Neural crest cell (in vitro differentiated cells): ENCODE measurements around the gene DCC. TPM values are rescaled to one million over a fixed set of nuclear protein-coding genes. Genes with fewer than 3 reads are reported as not detected.

ENCODE experiments used
- DNase-seq: peaks from one replicate; pipeline ENCODE4 v3.0.0; 2021; ENCODE audit warnings: low read depth, mixed read lengths, low spot score
- H3K27ac Mint-ChIP-seq: one replicate; pipeline ENCODE4 v1.8.0; 2021; ENCODE audit warnings: mild to moderate bottlenecking, mixed read lengths; ENCODE audit not compliant: unreplicated experiment
- H3K27me3 Mint-ChIP-seq: 2 replicates; pipeline ENCODE4 v1.8.0; 2021; ENCODE audit warnings: low read depth, mild to moderate bottlenecking, mixed read lengths
- H3K36me3 Mint-ChIP-seq: 2 replicates; pipeline ENCODE4 v1.8.0; 2021; ENCODE audit warnings: low read depth, mild to moderate bottlenecking, mixed read lengths
- H3K4me1 Mint-ChIP-seq: 2 replicates; pipeline ENCODE4 v1.8.0; 2021; ENCODE audit warnings: mixed read lengths
- H3K4me3 Mint-ChIP-seq: one replicate; pipeline ENCODE4 v1.8.0; 2021; ENCODE audit warnings: mild to moderate bottlenecking, mixed read lengths
- H3K9me3 Mint-ChIP-seq: 2 replicates; pipeline ENCODE4 v1.8.0; 2021; ENCODE audit warnings: mixed read lengths
- total RNA-seq: library from RNA; stranded (reverse); gene quantifications from 2 replicates; pipeline ENCODE4 v1.2.1, GENCODE V29; 2021
- TF ChIP-seq, protein P1 (sequence below): fragments of 200-600 bp; sonication (generic); conservative IDR thresholded peaks from 2 replicates; pipeline ENCODE4 v1.5.0; 2021; ENCODE audit warnings: antibody characterized with exemption, mild to moderate bottlenecking

The DCC gene
- total RNA-seq, 1 donor from 2014 or later, result 10.1 TPM

GRCh38 chr18:52546686-52547346 is 206.8 kb downstream of the DCC start:
- Mint-ChIP-seq H3K9me3 (peaks cover 3% of the 10 kb centered on the region), H3K27me3 (no peaks in the 10 kb centered on the region), H3K4me3 (no peak overlapping the region), H3K4me1 (no peaks in the 10 kb centered on the region), H3K27ac (no peak overlapping the region), H3K36me3 (no peaks in the 10 kb centered on the region)
- TF ChIP-seq, protein P1, sequence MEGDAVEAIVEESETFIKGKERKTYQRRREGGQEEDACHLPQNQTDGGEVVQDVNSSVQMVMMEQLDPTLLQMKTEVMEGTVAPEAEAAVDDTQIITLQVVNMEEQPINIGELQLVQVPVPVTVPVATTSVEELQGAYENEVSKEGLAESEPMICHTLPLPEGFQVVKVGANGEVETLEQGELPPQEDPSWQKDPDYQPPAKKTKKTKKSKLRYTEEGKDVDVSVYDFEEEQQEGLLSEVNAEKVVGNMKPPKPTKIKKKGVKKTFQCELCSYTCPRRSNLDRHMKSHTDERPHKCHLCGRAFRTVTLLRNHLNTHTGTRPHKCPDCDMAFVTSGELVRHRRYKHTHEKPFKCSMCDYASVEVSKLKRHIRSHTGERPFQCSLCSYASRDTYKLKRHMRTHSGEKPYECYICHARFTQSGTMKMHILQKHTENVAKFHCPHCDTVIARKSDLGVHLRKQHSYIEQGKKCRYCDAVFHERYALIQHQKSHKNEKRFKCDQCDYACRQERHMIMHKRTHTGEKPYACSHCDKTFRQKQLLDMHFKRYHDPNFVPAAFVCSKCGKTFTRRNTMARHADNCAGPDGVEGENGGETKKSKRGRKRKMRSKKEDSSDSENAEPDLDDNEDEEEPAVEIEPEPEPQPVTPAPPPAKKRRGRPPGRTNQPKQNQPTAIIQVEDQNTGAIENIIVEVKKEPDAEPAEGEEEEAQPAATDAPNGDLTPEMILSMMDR, result no peak
- no peak for DNase-seq

- peaks cover 3% of the 10 kb centered on the region for H3K9me3 Mint-ChIP-seq
- no peaks in the 10 kb centered on the region for H3K4me1 Mint-ChIP-seq
- no peaks in the 10 kb centered on the region for H3K27me3 Mint-ChIP-seq
- no peaks in the 10 kb centered on the region for H3K36me3 Mint-ChIP-seq
- TF ChIP-seq, protein P1, result no peak
- DNase-seq, result no peak
- H3K27ac Mint-ChIP-seq, result no peak overlapping the region
- H3K4me3 Mint-ChIP-seq, result no peak overlapping the region
Measured at GRCh38 chr18:52553441-52553840, 213.4 kb downstream of the DCC start.

- Mint-ChIP-seq H3K27me3 (no peaks in the 10 kb centered on the region), H3K4me3 (no peak overlapping the region), H3K4me1 (no peaks in the 10 kb centered on the region), H3K36me3 (no peaks in the 10 kb centered on the region), H3K27ac (no peak overlapping the region), H3K9me3 (peaks cover 2% of the 10 kb centered on the region)
- TF ChIP-seq, protein P1, result no peak
- no peak for DNase-seq
Measured at GRCh38 chr18:52554180-52554579, 214.2 kb downstream of the DCC start.

DNA sequence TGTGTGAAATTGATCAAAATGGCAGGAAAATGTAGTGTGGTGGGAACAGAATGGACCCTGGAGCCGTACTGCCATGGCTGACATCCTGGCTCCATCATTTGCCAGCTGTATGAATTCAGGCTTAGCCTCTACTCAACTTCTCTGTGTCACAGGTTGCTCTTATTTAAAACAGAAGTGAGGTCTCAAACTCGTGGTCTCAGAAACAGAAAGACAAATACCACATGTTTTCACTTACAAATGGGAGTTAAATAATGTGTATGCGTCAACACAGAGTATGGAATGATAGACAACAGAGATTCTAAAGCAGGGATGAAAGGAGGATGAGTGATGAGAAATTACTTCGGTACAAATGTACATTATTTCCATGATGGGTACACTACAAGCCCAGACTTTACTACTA is 227.4 kb downstream of the DCC start:
- TF ChIP-seq, protein P1, result no peak
- Mint-ChIP-seq H3K27me3 (no peaks in the 10 kb centered on the region), H3K4me1 (no peaks in the 10 kb centered on the region), H3K4me3 (no peak overlapping the region), H3K9me3 (no peaks in the 10 kb centered on the region), H3K36me3 (no peaks in the 10 kb centered on the region), H3K27ac (no peak overlapping the region)
- DNase-seq, result no peak

GRCh38 chr18:52569492-52569891 is 229.5 kb downstream of the DCC start:
- Mint-ChIP-seq H3K27me3 (no peaks in the 10 kb centered on the region), H3K36me3 (no peaks in the 10 kb centered on the region), H3K4me3 (no peak overlapping the region), H3K4me1 (no peaks in the 10 kb centered on the region), H3K27ac (no peak overlapping the region), H3K9me3 (no peaks in the 10 kb centered on the region)
- TF ChIP-seq, protein P1, result no peak
- DNase-seq, result no peak
